Stimulated activated CD8-positive, alpha-beta memory T cell treated with anti-CD3 and anti-CD28 coated beads, Interleukin-4, amount 100 ng/mL, for 48 hours (primary cell): ENCODE results near the gene LDLRAD2.
"Not testable (repeated sequence)": the region's sequence is repeated elsewhere in the genome, so short reads cannot be mapped to it uniquely, and the experiment has no call there.

Experiments
- DNase-seq: peaks from one replicate; pipeline ENCODE4 v3.0.0-alpha.2; 2020

LDLRAD2 gene, protein sequence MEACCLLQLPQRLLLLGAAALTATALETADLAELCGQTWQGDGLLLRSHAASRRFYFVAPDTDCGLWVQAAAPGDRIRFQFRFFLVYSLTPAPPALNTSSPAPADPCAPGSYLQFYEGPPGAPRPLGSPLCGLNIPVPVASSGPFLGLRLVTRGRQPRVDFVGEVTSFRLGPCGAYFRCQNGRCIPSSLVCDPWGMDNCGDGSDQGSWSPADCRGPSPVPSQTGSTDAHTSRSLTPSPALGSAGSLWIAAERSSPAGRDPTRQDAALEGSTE

DNA sequence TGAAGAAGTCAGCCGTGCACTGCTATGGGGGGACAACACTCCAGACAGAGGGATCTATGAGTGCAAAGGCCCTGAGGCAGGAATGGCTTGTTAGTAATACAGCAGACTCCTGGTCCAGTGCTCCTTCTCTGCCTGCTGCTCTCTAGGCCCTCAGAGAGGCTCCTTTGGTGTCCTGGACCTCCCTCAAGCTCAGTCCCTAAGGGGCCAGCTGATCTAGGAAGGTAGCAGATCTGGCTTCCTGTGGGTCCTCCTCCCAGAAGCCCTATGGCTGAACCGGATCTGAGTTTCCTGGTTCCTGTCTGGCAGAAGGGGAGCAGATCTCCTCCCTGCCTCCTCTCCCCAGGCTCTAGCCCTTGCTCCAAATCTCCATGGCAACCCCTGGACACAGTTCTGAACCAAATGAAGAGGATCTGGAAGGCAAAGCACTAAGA, at the start of gene LDLRAD2:
LDLRAD2 (plus strand) TSS at position 391 of the 431 bp plus-strand sequence. CDS start 187 bp downstream, outside the sequence.
- DNase-seq: no peak

DNA sequence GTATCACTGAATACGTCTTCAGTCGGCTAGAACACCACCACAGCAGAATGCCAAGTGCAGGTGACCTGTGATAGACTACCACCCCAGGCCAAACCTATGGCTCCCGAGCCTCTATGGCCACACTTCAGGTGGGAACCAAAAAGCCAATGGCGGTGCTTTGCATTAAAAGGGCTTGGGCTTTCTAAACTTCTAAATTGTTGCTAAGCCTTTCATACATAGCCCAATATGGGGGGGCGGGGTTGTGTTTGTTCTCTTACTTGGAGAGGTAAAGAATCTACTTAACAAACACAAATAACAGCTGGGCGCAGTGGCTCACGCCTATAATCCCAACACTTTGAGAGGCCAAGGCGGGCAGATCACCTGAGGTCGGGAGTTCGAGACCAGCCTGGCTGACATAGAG, 48.8 kb upstream of the LDLRAD2 start:
- no peak for DNase-seq

DNA sequence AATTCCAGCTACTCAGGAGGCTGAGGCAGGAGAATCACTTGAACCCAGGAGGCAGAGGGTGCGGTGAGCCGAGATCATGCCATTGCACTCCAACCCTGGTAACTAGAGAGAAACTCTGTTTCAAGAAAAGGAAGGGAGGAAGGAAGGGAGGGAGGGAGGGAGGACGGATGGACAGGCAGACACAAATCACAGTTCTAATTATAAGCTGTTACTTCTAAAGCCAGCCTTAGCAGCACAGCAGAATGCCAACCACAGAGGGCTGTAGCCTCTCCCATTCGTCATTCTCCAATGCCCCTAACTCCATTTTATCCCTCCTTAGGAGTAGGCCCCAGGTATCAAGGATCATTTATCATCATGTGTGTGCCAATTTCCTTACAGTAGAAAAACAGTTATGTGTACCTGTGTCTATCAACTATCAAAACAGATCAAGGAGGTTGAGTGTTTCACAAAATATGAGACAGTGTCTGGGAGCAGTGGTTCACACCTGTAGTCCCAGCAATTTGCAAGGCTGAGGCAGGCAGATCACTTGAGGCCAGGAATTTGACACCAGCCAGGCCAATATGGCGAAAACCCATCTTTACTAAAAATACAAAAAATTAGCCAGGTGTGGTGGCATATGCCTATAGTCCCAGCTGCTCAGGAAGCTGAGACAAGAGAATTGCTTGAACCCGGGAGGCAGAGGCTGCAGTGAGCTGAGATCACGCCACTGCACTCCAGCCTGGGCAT, 48.2 kb upstream of the LDLRAD2 start:
- no peak for DNase-seq

DNA sequence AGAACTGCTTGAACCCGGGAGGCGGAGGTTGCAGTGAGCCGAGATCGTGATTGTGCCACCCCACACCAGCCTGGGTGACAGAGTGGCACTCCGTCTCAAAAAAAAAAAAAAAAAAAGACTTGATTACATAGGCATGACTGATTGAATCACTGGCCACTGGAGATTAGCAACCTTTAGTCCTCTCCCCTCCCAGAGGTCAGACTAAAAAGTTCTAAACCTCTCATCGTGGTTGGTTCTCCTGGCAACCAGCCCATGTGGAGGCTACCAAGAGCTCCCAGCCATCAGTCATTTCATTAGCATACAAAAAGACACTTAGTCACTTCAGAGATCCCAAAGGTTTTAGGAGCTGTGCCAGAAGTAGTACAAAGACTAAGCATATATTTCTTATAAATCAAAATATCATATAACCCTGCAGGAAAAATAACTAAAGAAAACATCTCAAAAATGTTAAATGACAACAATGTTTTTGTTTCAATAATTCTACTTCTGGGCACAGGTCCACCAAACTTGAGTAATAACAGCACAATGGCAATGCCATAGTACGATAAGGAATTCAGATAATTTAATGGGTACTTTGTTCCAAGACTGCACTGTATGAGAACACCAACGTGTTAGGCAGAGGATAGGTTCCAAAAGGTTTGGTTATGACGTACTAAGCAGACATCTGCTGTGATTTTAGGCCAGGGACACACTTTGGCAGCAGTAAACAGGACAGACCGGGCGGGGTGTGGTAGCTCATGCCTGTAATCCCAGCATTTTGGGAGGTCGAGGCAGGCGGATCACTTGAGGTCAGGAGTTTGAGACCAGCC, 47.2 kb upstream of the LDLRAD2 start:
- no peak for DNase-seq

GRCh38 chr1:21766210-21766609, 45.9 kb upstream of the LDLRAD2 start:
- no peak for DNase-seq

DNA sequence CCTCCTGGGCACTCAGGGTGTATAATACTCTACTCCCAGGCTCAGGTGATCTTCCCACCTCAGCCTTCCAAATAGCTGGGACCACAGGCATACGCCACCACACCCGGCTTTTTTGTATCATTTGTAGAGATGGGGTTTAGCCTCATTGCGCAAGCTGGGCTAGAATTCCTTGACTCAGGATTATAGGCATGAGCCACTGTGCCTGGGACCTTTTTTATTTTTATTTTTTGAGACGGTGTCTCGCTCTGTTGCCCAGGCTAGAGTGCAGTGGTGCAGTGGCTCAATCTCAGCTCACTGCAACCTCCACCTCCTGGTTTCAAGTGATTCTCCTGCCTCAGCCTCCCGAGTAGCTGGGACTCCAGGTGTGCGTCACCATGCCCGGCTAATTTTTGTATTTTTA, 45.0 kb upstream of the LDLRAD2 start:
- DNase-seq: not testable (repeated sequence)

DNA sequence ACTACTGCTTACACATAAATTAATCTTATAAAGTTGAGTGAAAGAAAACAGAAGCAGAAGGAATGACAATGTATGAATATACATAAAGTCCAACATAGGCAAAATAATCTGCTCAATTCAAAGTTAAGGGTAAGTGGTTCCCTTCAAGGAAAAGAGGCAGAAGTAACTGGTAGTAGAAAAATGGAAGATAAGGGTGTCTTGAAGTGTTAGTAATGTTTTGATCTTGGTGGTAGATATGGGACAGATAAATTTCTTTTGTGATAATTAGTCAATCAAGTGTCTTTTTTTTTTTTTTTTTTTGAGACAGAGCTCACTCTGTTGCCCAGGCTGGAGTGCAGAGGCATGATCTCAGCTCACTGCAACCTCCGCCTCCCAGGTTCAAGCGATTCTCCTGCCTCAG, 41.9 kb upstream of the LDLRAD2 start:
- DNase-seq: no peak

- DNase-seq: peak; percentile 14
Measured at GRCh38 chr1:21770602-21771001, 41.5 kb upstream of the LDLRAD2 start.

GRCh38 chr1:21771672-21772071, 40.4 kb upstream of the LDLRAD2 start:
- not testable (repeated sequence) for DNase-seq

GRCh38 chr1:21773585-21773984, 38.5 kb upstream of the LDLRAD2 start:
- no peak for DNase-seq

DNA sequence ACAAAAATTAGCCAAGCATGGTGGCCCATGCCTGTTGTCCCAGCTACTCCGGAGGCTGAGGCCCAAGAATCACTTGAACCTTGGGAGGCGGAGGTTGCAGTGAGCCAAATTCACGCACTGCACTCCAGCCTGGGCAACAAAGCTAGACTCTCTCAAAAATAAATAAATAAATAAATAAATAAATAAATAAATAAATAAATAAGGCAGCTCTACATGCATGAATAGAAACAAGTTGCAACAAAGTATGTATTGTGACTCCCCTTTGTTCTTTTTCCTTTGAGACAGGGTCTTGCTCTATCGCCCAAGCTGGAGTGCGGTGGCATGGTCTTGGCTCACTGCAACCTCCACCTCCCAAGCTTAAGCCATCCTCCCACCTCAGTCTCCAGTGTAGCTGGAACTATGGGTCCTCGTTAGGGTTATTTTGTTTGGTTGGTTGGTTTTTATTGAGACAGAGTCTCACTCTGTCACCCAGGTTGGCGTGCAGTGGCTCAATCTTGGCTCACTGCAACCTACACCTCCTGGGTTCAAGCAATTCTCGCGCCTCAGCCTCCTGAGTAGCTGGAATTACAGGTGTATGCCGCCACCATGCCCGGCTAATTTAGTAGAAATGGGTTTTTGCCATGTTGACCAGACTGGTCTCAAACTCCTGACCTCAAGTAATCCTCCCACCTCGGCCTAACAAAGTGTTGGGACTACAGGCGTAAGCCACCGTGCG, 37.1 kb upstream of the LDLRAD2 start:
- no peak for DNase-seq

GRCh38 chr1:21775550-21775914, 36.5 kb upstream of the LDLRAD2 start:
- no peak for DNase-seq

- no peak for DNase-seq
Measured at GRCh38 chr1:21775985-21776562, 36.0 kb upstream of the LDLRAD2 start.

GRCh38 chr1:21776925-21777324, 35.1 kb upstream of the LDLRAD2 start:
- not testable (repeated sequence) for DNase-seq

- DNase-seq: no peak
Measured at GRCh38 chr1:21778405-21778727, 33.7 kb upstream of the LDLRAD2 start.

DNA sequence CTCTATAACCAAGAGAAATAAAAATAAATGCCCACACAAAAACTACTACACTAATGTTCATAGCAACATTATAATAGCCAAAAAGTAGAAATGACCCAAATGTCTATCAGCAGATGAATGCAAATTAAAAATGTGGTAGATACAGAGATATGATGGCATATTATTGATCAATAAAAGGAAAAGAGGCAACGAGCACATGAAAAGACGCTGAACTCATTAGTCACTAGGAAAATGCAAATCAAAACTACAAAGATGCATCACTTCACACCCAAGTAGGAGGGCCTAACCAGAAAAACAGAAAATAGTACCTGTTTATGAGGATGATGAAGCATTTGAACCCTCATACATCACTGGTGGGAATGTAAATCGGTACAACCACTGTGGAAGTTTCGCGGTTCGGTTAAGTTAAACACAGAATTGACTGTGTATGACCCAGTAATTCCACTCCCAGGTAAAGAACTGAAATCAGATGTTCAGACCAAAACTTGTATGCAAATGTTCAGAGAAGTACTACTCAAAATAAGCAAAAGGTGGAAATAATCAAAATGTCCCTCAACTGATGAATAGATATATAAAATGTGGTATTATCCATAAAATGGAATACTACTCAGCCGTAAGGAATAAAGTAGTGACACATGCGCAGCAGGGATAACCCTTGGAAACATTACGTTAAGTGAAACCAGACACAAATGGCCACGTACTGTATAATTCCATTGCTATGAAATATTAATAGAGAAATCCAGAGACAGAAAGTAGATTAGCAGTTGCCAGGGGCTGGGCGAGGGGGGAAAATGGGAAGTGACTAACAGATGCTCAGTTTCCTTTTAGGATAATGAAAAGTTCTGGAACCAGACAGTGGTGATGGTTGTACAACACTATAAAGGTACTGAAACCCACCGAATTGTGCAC, 32.2 kb upstream of the LDLRAD2 start:
- peak; percentile 60 for DNase-seq

DNA sequence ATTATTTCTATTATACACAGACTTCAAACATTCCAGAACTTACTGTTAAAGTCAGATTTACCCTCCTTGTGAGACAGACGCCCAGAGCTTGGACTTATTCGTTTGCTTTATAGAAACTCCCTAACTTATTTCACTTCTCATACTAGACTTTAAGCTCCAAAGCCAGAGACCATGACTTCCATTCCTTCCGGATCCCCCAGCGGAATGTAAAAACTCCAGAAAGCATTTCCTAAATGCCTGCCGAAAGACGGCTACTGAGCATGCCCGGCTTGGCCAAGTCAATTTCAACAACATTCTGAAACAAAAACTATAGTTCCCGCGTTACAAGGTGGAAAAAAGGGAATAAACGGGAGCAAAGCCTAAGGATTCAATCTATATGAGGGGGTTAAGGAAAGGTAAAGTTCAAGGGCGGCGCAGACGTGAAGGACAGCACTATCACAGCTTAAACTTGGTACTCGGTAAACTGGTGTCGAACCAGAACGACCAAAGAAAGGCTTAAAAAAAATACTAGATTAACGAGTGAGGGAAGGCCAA, 30.2 kb upstream of the LDLRAD2 start:
- no peak for DNase-seq

DNA sequence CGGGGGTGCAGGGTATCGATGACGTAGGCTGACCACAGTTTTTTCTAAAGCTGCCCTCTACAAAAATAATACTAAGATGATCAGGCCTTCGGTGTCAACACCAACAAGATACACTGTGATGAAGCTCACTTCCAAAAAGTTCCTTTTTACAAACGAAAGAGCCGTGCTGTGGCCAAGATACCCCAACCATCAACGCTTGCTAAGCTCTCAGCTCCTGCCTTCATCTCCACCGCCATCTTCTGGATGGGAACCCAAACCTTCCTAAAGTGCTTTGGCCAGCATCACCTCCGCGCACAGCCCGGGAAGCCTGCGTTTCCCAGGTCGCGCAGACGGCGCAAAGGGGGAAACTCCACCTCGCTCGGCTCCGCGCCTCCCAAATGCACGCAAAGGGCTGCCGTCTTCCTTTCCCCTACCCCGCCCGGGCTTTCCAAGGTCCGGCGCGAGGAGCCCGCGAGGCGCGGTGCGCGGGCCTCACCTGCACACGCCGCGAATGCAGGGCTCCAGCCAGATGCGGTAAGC, 29.7 kb upstream of the LDLRAD2 start:
- DNase-seq: peak; percentile 69

DNA sequence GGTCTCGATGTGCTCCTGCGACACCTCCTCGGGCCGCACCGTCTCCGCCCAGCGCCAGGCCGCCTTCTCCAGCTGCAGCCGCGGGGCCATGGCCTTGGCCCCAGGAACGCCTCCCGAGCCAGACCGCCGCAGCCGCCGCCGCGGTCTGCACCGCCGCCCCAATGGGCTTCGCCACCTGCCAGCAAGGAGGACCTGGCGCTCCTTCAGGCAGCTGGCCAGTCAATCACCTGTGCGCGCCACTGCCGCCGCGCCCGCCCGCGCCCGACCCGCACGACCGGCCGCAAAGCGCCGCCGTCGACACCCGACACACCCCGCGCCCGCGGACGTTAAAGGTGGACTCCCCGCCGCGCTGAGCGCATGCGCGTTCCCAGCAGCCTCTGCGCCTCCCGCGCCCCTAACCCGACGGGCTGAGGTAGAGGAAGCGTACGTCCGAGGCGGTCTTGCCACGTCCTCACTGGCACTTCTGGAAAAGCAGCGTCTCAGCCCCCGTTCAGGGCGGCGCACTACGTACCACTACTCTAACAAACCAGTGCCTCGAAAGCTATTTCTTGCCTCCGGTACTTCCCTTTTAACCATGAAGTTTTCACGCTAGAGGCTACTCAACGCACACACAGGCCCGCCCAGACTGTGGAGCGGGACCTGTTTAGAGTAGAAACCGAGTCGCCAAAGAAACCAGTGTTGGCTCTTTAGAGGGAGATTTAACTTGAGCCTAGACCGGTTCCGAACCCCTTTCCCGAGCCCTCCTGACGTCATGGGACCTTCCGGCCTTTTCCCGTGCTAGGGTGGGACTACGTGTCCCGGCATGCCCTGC, 29.0 kb upstream of the LDLRAD2 start, which contains the start of gene USP48:
USP48 (minus strand) TSS at position 282 of the 811 bp plus-strand sequence; CDS start at position 90, 192 bp downstream.
- DNase-seq: peak; percentile 96
